GM21619 (cell line): ENCODE measurements around the gene IGF2.

Experiments
- ATAC-seq: cut with Tn5 transposase; IDR thresholded peaks from one replicate; pipeline ENCODE4 v1.9.1; 2021; ENCODE audit not compliant: unreplicated experiment

Gene IGF2

DNA sequence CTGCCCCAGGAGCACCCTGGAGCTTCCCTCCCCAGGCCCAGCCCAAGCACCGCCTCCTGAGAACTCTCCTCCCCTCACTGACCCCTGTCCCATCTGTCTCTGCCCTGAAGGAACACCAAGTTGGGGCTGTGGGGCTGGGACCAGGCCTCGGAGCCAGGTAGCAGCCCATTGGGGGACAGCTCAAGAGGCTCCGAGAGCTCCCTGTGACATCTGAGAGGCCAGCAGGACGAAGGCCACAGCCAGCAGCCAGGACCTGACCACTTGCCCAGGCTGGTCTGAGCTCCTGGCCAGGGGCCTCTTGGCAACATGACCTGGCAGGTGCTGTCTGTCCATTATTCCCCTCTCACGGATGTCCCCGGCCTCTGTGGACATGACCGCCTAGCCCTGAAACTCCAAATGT lies 33.7 kb downstream of the IGF2 start:
- no peak for ATAC-seq

DNA sequence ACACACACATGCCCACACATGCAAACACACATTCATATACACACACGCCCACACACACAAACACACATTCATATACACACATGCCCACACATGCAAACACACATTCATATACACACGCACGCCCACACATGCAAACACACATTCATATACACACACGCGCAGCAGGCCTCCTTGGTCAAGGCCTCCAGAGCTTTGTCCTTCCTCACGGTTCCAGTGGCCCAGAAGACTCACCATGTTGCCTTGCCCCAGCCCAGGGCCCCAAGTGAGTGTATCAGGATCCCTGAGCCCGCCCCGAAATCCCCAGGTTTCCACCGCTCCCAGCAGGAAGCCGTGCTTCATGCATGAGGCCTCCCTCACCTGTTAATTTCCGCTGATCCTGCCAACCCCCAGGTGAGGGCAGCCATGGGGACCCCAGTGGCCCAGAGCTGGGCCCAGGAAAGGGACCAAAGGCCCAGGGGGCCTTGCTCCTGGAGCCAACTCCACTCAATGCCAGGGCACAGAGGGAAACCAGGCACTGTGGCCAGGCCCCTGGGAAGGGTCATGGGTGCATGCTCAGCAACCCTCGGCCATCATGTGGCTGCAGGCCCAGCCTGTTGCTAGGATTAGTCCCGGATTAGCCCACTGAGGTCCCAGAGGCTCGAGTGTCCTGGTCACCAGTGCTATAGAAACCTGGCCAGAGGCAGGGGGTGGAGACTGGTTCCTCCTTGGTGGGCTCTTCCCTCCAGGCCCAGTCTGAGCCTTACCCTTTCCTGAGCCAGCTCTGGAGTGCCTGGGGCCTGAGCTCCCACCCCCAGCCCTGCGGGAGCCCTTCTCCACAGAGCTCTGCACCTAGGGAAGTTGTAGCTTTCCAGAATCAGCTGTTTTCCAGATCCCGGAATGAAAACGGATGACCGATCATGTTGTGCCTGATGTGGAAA lies 34.4 kb downstream of the IGF2 start:
- ATAC-seq = no peak

DNA sequence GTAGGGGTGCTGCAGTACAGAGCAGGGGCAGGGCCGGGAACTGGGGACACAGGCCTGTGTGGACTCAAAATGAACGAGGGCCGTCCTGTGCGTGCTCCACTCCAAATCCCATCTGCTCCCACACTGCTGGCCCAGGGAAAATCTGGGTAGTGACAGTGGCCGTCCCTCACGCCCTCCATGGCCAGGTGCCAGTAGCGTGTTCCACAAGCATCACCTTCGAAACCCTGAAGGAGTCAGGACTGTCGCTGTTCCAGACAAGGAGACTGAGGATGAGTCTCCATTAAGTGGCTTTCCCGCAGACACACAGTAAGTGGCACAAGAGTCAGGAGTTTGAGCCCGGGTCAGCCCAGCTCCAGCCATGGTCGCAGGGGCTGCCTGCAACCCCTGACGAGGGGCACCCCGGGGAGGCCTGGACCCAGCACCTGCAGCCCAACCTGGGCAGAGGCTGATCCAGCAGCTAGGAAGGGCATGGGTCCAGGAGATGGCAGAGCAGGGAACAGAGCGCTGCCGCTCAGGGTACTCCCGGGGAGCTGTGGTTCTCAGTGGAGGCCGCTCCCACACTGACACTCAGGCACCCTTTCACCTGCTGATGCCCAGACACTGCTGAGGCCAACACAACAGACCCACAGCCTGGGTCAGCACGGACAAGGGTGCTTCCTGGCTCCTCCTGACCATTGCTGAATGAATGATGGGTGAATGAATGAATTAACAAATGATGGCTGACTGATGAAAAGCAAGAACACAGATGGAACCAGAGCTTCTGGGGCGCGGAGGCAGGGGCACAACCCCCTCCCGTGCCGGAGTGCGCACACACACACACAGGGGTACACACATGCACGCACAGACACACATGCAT lies 35.3 kb downstream of the IGF2 start:
- ATAC-seq = no peak

DNA sequence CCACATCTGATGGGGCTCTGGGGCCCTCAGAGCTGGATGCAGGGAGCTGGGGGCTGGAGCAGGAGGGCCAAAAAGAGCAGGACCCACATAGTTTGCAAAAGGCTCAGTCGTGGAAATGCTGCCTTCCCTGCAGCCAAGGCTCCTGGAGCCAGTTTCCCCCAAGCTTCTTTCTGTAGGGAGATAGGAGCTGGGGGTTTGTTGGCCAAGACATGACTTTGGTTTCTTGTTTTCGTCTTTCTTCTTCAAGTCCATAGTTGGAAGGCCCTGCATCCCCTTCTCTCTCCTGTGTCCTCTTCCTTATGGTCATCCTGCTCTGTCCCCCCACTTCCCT lies 36.3 kb downstream of the IGF2 start:
- ATAC-seq = no peak

DNA sequence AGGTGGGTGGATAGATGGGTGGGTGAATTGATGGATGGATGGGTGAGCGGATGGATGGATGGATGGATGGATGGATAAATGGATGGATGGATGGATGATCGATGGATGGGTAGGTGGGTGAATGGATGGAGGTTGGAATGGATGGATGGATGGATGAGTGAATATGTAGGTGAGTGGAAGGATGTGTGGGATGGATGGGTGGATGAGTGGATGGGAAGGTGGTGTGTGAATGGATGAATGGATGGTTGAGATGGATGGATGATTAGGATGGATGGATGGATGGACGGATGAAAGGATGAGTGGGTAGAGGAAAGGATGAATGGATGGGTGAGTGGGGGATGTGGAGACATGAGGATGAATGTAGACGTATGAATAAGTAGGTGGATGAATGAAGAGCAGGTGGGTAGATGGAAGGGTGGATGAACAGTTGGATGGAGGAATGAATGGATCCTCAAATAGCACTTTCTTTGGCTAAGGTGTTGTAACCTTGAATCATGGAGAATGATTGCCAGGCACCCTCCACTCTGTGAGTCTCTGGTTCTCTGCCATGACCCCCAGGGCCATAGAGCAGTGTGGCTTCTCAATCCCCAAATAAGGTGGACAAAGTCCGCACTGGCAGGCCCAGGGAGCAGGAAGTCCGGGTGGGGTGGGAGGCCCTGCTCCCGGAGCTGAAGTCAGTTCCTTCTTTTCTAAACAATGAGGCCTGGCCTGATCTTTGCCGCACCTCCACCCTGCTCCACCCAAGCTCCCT lies 36.9 kb downstream of the IGF2 start:
- no peak for ATAC-seq

DNA sequence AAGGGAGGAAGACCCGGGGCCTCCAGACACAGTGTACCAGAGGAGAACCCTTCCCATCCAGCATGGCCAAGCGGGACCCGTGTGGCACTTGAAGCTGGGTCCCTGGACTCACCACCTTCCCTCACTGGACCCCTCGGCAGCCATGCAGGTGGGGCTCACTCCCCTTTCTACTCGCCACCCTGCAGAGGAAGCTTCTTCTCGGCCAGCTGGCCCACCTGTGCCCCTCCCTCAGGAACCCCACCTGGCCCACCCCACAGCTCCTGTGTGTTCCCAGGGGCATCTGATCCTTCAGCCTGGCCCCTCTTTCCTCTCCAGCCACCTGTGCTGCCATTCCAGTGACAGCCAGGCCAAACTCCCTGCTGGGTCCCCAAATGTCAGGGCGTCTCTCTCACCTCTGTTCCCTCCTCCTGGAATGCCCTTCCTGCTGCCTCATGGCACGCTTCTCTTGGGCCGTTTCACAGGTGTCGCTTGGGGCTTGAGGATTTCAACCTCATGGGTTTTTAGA lies 38.0 kb downstream of the IGF2 start:
- no peak for ATAC-seq

DNA sequence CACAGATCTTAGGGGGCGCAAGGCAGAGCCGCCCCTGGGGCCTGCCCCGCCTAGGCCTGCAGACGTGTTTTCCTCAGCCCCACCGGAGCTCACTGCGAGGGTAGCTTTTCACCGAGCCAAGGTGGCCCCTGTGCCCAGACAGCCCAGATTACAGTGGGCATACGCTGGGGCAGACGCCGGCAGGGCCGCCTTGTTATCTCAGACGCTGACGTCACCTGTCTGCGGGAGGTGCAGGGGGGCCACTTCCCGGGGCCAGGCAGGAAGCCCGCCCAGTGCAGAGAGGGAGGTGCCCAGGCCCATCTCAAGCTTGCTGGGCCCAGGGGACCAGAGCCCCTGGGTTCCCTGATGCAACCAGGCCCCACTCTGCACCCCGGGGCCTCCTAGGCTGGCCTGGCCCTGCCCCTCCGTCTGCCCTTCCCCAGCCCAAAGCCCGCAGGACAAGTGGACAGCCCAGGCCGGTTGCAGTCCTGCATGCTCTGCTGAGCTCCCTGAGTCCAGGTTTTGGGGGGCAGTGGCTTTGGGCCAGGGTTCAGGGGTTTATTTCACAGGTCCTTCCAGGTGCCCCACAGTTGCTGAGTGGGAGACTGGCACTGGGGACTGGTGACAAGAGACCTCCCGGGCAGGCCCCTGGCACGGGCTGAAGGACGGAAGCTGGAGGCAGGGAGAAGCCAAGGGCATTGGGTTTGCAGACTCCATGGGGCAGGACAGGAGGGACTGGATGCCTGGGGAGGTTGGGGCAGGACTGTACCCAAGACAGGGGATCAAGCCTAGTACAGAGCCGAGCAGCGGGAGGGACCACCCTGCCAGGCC lies 38.6 kb downstream of the IGF2 start:
- ATAC-seq = no peak

DNA sequence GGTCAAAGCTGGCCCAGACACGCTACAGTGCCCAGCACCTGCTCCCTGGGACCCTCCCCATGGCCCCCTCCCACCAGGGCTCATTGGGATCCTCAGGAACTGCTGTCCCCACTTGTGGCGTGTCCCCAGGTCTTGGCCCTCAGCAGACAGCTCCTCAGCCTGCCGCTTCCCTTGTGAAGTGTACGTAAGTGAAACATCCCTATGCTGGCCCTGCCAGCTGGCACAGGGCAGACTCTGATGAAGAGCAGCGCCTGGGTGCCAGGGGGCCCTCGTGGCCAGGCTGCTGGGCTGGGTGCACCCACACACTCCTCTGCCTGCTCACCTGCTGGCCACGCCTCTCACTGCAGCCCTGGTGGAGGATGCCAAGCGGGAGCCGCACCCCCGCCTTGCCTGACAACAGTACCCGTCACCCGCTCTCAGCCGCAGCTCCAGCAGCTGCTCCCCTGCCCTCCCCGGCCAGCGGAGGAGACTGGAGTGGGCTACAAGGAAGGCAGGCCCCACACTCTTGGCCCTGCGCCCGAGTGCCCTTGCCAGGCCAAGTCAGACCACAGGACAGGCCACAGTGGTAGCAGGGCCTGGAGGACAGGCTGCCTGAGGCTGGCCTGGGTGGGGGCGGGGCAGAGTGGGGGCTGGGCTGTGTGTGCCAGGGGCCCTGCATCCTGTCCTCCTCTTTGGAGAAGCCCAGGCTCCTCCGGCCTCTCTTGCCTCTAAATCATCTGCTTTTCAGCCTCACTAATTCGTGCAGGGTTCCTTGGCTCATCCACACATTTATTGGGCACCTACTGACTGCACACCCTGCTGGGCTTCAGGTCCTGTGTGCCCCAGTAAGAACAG lies 39.5 kb downstream of the IGF2 start:
- no peak for ATAC-seq

DNA sequence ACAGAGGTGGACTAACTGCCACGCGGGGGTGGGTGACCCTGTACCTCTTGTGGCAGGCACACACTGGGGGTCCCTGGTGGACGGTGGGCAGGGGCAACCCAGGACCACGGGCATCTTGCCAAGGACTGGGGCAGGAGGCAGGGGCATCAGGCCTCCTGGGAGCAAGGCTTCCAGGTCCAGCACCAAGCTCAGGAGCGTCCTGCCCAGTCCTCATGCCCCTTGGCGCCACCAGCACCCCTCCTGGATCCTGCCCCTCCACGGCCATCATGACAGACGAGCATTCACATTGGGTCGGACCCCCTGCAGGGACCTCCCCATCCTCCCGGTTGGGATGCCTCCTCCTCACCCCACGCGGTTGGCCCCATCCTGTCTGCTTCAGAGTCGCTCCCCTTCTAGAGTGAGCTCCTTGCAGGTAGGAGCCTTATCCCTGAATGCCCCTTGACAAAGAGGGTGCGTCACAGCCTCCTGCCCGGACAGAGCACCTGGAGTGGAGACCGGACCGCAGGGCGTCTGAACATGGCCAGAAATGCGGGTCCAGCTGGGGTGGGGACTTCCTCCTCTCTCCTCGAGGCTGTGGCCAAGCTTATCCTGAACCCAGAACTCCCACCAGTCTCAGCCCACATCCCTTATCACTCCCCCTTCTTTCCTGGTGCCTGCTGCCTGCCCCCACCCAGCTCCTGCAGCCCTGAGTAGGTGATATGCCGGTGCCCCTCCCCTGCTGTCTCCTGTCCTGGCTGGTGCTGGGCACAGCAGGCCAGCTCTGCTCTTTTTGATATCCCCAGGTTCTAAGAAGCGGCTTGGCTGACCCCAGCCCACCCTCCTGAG lies 40.3 kb downstream of the IGF2 start:
- ATAC-seq = no peak

DNA sequence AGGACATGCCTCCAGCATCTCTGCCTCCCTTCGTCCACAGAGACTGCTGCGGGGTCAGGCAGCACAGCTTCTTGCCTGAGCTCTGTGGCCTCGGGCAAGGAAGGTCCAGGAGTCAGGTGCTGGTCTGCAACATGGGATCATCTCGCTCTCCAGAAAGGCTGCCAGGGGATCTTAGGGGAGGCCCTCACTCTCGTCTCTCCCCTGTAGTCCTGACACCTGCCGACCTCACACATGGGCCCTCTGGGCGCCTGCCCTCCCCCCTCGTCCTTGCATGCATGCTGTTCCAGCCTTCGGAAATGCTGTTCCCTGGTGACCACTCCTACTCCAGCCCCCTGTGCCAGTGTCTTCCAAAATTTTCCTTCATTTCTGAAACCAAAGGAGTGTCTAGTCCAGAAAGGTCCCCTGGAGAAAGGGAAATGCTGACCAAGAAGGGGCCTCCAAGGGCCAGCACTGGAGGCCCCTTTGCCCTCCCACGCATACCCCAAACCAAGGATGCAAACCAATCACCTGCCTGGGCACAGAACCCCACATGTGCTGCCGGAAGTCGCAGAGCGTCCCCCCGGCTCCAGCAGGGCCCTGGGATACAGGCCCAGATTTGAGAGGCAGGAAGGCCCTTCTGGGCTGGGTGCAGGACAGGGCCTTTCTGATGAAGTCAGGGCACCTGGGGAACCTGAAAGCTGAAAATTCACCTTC lies 41.0 kb downstream of the IGF2 start:
- no peak for ATAC-seq

DNA sequence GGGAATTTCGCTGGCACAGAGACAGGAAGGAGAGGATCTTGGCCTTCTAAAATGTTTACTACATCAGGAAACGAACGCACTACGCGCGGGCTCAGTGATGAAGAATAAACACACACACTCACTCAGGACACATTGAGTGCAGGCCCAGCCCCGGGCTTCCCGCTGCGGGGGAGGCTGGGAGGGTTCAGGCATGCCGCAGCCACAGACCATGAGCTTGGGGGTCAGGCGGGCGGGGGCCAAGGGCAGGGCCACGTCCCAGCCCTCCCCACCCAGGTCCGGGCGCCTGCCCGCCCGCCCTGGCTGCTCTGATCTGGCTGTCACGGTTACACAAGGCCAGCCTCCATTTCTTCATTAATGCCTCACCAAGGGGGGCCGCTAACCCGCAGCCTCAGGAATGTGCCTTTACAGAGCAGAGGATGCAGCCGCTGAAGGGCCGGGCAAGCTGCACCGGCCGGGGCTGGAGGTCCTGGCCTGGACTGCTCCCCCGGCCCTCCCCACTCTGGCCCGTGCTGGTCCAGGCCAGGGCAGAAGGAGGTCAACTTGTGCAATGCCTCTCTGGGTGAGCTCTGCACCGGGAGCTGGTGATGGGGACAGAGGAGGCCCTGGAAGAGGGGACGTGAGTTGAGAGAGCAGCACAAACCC lies 41.7 kb downstream of the IGF2 start:
- no peak for ATAC-seq

DNA sequence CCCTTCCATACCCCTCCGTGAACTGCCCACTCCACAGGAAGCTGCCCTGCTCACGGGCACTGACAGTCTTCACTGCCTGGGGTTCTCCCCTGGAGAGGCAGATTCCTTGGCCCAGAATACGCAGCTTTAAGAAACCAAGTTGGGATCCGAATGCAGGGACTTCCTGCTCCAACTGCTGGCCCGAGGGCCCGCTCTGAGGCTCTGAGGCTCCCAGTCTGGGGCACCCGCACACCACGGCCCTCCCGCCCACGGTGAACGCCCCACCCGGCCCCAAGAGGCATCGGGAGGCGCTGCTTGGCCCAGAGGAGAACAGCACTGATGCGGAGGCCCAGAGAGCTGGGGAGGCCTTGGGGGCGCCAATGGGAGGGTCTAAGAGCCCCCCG lies 42.3 kb downstream of the IGF2 start:
- no peak for ATAC-seq

DNA sequence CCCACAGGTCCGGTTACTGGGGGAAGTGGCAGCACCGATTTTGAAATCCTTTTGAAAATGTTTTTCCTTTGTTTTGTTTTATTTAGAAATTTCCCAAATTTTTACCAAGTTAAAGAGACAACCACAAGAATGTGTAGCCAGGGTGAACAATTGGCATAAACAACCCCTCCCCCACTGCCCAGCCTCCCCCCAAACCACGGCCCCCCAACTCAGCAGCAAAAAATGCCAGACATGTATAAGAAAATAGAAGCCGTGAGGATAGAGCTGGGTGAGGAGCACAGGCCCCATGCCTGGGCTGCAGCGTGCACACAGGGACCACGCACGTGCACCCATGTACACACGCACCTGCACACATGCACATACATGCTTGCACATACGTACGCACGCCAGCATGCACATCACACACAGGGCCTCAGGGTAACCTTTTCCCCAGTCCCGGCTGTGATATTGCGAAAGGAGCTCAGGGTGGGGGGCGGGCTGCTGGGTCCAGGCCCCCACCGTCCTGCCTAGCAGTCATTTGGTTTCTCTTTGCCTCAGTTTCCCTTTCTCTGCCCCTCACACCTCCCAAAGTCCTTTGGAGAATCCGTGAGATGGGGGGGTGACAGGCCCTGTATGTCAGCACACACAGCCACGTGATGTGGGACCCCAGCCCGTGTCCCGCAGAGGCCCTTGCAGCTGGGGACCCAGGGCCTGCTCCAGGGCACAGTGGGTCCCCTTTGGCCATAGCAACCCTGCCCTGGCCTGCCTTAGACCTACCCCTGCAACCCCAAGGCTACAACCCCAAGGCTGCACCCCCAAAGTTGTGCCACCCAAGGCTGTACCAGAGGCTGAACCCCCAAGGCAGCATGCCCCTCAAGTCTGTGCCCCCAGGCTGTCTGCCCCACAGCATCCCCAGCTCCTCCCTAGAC lies 42.9 kb downstream of the IGF2 start:
- no peak for ATAC-seq

DNA sequence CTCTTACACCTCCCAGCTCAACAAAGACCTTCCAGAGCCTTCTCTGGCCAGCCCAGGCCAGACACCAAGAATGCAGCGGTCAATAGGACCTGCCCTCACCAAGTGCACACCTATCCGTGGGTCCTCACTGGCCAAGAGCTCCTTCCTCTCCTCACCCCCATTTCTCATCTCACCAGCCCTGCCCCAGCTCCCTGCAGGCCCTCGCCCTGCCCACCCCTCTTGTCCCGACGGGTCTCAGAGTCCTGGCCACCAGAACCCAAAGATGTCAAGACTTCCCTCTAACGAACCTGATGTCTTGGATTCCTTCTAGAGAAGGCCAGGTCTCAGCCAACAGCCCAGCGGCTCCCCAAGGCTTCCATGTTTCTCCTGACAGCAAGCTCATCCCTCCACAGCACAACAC lies 43.6 kb downstream of the IGF2 start:
- ATAC-seq = no peak

DNA sequence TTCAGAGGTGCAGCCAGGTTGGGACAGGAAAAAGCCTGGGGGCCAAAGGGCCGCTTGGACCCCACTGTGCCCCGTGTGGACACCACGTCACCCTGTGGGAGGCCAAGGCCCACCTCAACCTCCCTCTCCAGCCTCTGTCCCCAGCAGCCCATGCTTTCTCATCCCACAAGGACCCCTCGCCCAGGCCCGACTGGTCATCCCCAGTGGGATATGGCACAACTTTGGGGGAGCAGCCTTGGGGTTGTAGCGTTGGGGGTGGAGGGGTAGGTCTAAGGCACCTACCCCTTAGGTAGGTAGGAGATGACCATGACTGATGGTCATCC lies 44.0 kb downstream of the IGF2 start:
- no peak for ATAC-seq

DNA sequence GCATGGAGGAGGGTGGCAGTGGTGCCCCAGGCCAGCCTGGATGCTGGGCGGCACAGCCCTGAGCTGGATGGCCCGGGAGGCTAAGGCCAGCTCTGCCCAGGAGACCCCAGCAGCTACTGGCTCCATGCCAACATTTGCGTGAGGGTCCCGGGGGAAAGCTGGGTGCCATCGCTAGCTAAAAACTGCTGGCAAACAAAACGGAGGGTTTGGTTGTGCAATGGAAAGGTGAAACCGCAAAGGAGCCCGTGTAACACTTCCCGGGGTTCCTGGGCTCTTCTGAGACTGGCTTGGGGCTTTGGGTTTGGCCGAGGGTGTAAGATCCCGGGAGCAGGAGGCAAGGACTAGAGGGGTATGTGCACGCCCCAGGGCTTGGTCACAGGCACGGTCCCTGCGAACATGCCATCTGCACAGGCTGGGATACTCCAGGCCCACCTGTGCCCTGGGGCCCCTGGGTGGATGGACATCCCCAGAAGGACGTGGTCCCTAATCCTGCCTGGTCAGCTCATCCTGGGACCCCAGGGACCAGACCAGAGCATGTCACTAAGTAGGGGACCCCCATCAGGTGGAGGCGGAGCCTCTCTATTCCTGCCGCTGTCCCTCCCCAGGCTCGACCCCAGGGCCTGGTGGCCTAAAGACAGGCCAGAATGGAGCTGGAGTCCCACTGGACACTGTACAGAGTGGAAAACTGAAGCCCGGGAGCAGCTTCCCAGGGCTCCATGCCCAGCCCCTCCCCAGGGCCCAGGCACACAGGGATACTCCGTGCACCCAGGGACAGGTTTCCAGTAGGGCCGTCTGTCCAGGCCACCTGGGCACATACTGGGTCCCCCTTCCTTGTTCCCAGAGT lies 44.6 kb downstream of the IGF2 start:
- ATAC-seq = no peak
